SK-N-SH (cell line): ENCODE data around the gene PSMD1. TPM values are rescaled to one million over a fixed set of nuclear protein-coding genes. Genes with fewer than 3 reads are reported as not detected.
A peak's percentile ranks its signal among the peaks of the same experiment; 100 is the strongest.

Source experiments
- CTCF ChIA-PET: fragments of 300-600, 350-600 bp; formaldehyde crosslinking; extraction: SDS; loops from one replicate; lab custom pipeline; 2021; lab: Yijun Ruan, JAX
- POLR2A ChIA-PET: fragments of 350-600 bp; sonication (Branson Sonifier 250); formaldehyde crosslinking; extraction: SDS; loops from one replicate; lab custom pipeline; 2020; ENCODE audit warnings: antibody characterized with exemption, inconsistent platforms; lab: Yijun Ruan, JAX
- DNase-seq: peaks from one replicate; pipeline ENCODE4 v3.0.0; 2012
- H2AFZ ChIP-seq: fragments of 200-600 bp; sonication (generic); 2 replicates; pipeline ENCODE4 v1.8.1; 2016; ENCODE audit warnings: antibody characterized with exemption, mild to moderate bottlenecking, low read depth
- H3F3A ChIP-seq: fragments of 200-600 bp; sonication (generic); replicated peaks from 2 replicates; pipeline ENCODE3; 2016; ENCODE audit warnings: antibody characterized with exemption, mild to moderate bottlenecking; ENCODE audit not compliant: insufficient read depth
- H3K27ac ChIP-seq, 2 experiments: fragments of 200-500 bp in 1 of 2; fragments of 200-600 bp in 1 of 2; sonication (Bioruptor generic) in 1 of 2; sonication (generic), shearing (Covaris generic) in 1 of 2; 2 replicates each; pipeline versions ENCODE4 v1.5.1 to v1.6.1; 2014 to 2016; ENCODE audit warnings: low read depth in 2 of 2, inconsistent platforms in 1 of 2, low read length in 1 of 2, mild to moderate bottlenecking in 1 of 2, mixed read lengths in 1 of 2
- H3K27me3 ChIP-seq: fragments of 200-600 bp; sonication (generic), shearing (Covaris generic); 2 replicates; pipeline ENCODE4 v1.6.1; 2016; ENCODE audit warnings: mixed run types; ENCODE audit not compliant: insufficient read depth
- H3K36me3 ChIP-seq, 2 experiments: fragments of 200-500 bp in 1 of 2; fragments of 200-600 bp in 1 of 2; sonication (Bioruptor generic) in 1 of 2; sonication (generic) in 1 of 2; replicated peaks in 1 of 2; 2 replicates each; pipeline versions ENCODE3 to v1.5.1; 2014 to 2016; ENCODE audit warnings: low read length in 1 of 2, mild to moderate bottlenecking in 1 of 2; ENCODE audit not compliant: insufficient read depth in 2 of 2, control insufficient read depth in 1 of 2
- H3K4me1 ChIP-seq, 2 experiments: fragments of 200-500 bp in 1 of 2; fragments of 200-600 bp in 1 of 2; sonication (Bioruptor generic) in 1 of 2; sonication (generic), shearing (Covaris generic) in 1 of 2; 2 replicates each; pipeline versions ENCODE4 v1.5.1 to v1.6.1; 2014 to 2016; ENCODE audit warnings: low read depth in 1 of 2, low read length in 1 of 2, mixed run types in 1 of 2; ENCODE audit not compliant: insufficient read depth in 2 of 2, control insufficient read depth in 1 of 2
- H3K4me2 ChIP-seq: fragments of 200-600 bp; sonication (generic), shearing (Covaris generic); 2 replicates; pipeline ENCODE4 v1.6.1; 2017; ENCODE audit warnings: mixed run types
- H3K4me3 ChIP-seq, 2 experiments: fragments of 200-500 bp in 1 of 2; fragments of 200-600 bp in 1 of 2; sonication (Bioruptor generic) in 1 of 2; sonication (generic), shearing (Covaris generic) in 1 of 2; 2 replicates each; pipeline versions ENCODE4 v1.5.1 to v1.8.1; 2014 to 2016; ENCODE audit warnings: low read depth in 2 of 2, inconsistent platforms in 1 of 2, low read length in 1 of 2, mild to moderate bottlenecking in 1 of 2, mixed read lengths in 1 of 2, moderate library complexity in 1 of 2
- H3K79me2 ChIP-seq: fragments of 200-600 bp; sonication (generic); 2 replicates; pipeline ENCODE4 v1.8.1; 2017; ENCODE audit warnings: mild to moderate bottlenecking; ENCODE audit not compliant: insufficient read depth
- H3K9ac ChIP-seq: fragments of 200-600 bp; sonication (generic); 2 replicates; pipeline ENCODE4 v1.6.1; 2017; ENCODE audit warnings: mixed run types
- H3K9me2 ChIP-seq: fragments of 200-600 bp; sonication (generic); 2 replicates; pipeline ENCODE4 v1.6.1; 2017; ENCODE audit warnings: mixed run types
- H3K9me3 ChIP-seq: fragments of 200-600 bp; sonication (generic); 2 replicates; pipeline ENCODE4 v1.6.1; 2017; ENCODE audit warnings: mixed run types, mild to moderate bottlenecking, moderate library complexity
- H4K20me1 ChIP-seq: fragments of 200-600 bp; sonication (generic); 2 replicates; pipeline ENCODE4 v1.6.1; 2017; ENCODE audit warnings: mild to moderate bottlenecking, mixed run types; ENCODE audit not compliant: insufficient read depth
- EP300 ChIP-seq, 2 experiments: IDR thresholded peaks; 2 replicates each; pipeline versions ENCODE4 v1.4.0 to v1.6.1; 2012; ENCODE audit warnings: borderline replicate concordance in 1 of 2, low read depth in 1 of 2, low read length in 1 of 2
- EZH2phosphoT487 ChIP-seq: fragments of 200-600 bp; sonication (generic); IDR thresholded peaks from 2 replicates; pipeline ENCODE4 v1.6.1; 2017; ENCODE audit warnings: low read depth, mixed run types, mild to moderate bottlenecking, antibody characterized with exemption, moderate library complexity, borderline replicate concordance
- GATA2 ChIP-seq: sonication (generic); formaldehyde crosslinking; IDR thresholded peaks from 2 replicates; pipeline ENCODE4 v1.5.0; 2020; ENCODE audit warnings: mild to moderate bottlenecking, missing genetic modification reagents
- JUND ChIP-seq: IDR thresholded peaks from 2 replicates; pipeline ENCODE4 v1.4.0; 2012
- MEF2A ChIP-seq: IDR thresholded peaks from 2 replicates; pipeline ENCODE4 v1.4.0; 2012; ENCODE audit warnings: low read depth, borderline replicate concordance
- NRF1 ChIP-seq: IDR thresholded peaks from 2 replicates; pipeline ENCODE4 v1.6.1; 2012; ENCODE audit warnings: low read depth, mild to moderate bottlenecking, low read length
- POLR2AphosphoS5 ChIP-seq: IDR thresholded peaks from 2 replicates; pipeline ENCODE4 v1.6.1; 2012; ENCODE audit warnings: low read depth, low read length
- RAD21 ChIP-seq: IDR thresholded peaks from 2 replicates; pipeline ENCODE4 v1.6.1; 2012; ENCODE audit warnings: mild to moderate bottlenecking, low read length
- RCOR1 ChIP-seq: fragments of 150-350 bp; IDR thresholded peaks from 2 replicates; pipeline ENCODE4 v1.6.1; 2017; ENCODE audit warnings: antibody characterized with exemption, low read length
- RFX5 ChIP-seq: IDR thresholded peaks from 2 replicates; pipeline ENCODE4 v1.6.1; 2012; ENCODE audit warnings: mild to moderate bottlenecking, improper control_type of control experiment, low read length
- SIN3A ChIP-seq: IDR thresholded peaks from 2 replicates; pipeline ENCODE4 v1.6.1; 2012; ENCODE audit warnings: low read depth, mild to moderate bottlenecking, low read length, moderate library complexity, borderline replicate concordance
- SMC3 ChIP-seq: IDR thresholded peaks from 2 replicates; pipeline ENCODE4 v1.6.1; 2012; ENCODE audit warnings: low read depth, low read length, improper control_type of control experiment
- TEAD4 ChIP-seq: IDR thresholded peaks from 2 replicates; pipeline ENCODE4 v1.4.0; 2012; ENCODE audit warnings: mild to moderate bottlenecking, borderline replicate concordance; ENCODE audit not compliant: insufficient read depth
- WGBS: methylation state at CpG from one replicate; pipeline ENCODE4 v1.1.6; 2017; ENCODE audit warnings: low lambda C conversion rate; 5-methylcytosine and 5-hydroxymethylcytosine counted together
- polyA plus RNA-seq, 3 experiments: library from polyadenylated mRNA; depleted of rRNA; stranded (reverse); fragments of >200 nt; gene quantifications; 2 replicates each; pipeline ENCODE4 v1.2.3, GENCODE V29; 2012
- TF ChIP-seq, protein P1 (sequence below): IDR thresholded peaks from 2 replicates; pipeline ENCODE4; 2012
- TF ChIP-seq, protein P2 (sequence below): fragments of 150-350 bp; IDR thresholded peaks from 2 replicates; pipeline ENCODE4 v1.6.1; 2016; ENCODE audit warnings: mild to moderate bottlenecking, low read depth, low read length
- TF ChIP-seq, protein P3 (sequence below): fragments of 200-600 bp; sonication (generic); IDR thresholded peaks from 2 replicates; pipeline ENCODE4 v1.6.1; 2017; ENCODE audit warnings: antibody characterized with exemption, mild to moderate bottlenecking, moderate library complexity

PSMD1 gene
- polyA plus RNA-seq, 1 of the 3 experiments (the other 2 are of a cell fraction): 92.3 TPM

DNA sequence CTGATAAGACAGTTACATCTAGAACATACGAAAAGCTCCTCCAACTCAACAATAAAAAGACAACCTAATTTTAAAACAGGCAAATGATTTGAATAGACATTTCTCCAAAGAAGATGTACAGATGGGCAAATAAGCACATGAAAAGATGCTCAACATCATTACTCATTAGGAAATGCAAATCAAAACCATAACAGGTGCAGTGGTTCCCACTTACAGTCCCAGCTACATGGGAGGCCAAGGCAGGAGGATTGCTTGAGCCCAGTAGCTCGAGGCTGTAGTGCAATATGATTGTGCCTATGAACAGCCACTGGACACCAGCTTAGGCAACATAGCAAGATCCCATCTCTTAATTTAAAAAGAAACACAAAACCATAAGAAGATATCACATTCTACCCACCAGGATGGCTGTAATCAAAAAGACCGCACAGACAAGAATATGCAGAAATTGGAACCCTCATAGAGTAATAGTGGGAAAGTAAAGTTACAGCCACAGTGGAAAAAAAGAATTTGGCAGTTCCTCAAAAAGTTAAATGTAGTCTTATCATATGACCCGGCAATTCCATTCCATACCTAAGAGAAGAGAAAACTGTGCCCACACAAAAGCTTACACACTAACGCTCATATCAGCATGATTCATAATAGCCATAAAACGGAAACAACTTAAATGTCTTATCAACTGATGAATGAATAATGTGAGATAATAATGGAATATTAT is 111.2 kb downstream of the PSMD1 start (continued):
- TF ChIP-seq, protein P1, sequence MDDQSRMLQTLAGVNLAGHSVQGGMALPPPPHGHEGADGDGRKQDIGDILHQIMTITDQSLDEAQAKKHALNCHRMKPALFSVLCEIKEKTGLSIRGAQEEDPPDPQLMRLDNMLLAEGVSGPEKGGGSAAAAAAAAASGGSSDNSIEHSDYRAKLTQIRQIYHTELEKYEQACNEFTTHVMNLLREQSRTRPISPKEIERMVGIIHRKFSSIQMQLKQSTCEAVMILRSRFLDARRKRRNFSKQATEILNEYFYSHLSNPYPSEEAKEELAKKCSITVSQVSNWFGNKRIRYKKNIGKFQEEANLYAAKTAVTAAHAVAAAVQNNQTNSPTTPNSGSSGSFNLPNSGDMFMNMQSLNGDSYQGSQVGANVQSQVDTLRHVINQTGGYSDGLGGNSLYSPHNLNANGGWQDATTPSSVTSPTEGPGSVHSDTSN: no peak
- TF ChIP-seq GATA2 (no peak), RFX5 (no peak), NRF1 (no peak)

DNA sequence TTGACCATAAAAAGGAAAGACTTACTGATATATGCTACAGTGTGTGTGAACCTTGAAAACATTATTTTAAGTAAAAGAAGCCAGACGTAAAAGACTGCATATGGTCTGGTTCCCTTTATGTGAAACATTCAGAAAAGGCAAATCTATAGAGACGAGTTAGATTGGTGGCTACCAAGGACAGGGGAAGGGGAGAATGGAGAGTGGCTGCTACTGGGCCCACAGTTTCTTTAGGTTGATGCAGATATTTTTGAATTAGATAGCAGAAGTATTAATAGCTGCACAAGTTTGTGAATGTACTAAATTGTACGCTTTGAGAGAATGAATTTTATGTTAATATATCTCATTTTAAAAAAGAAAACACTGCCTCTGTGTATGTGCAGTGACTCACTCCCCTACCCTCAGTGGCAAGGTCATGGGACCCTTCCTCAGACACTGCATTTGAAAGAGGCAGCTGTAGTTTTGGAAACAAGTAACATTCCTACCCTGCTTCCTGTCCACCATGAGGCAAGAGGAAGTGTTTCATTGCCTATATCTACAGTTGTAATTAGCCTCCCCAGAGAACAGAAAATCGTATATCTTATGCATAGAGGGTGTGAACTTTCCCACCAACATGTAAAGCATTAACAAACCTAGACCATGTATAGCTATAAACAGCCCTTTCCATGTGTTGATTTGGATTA is 111.9 kb downstream of the PSMD1 start:
- no peak overlapping the region for H3K9ac ChIP-seq
- TF ChIP-seq RCOR1 (no peak), TEAD4 (no peak), JUND (no peak), EP300 (IDR thresholded peaks at IDR 0.05; ENCODE audit: borderline replicate concordance in 1 of 2, low read depth in 1 of 2, low read length in 1 of 2) (no peak), MEF2A (no peak), RAD21 (no peak), POLR2AphosphoS5 (no peak), EZH2phosphoT487 (no peak), SIN3A (no peak), SMC3 (no peak)
- TF ChIP-seq, protein P2, sequence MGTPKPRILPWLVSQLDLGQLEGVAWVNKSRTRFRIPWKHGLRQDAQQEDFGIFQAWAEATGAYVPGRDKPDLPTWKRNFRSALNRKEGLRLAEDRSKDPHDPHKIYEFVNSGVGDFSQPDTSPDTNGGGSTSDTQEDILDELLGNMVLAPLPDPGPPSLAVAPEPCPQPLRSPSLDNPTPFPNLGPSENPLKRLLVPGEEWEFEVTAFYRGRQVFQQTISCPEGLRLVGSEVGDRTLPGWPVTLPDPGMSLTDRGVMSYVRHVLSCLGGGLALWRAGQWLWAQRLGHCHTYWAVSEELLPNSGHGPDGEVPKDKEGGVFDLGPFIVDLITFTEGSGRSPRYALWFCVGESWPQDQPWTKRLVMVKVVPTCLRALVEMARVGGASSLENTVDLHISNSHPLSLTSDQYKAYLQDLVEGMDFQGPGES: no peak
- TF ChIP-seq, protein P3, sequence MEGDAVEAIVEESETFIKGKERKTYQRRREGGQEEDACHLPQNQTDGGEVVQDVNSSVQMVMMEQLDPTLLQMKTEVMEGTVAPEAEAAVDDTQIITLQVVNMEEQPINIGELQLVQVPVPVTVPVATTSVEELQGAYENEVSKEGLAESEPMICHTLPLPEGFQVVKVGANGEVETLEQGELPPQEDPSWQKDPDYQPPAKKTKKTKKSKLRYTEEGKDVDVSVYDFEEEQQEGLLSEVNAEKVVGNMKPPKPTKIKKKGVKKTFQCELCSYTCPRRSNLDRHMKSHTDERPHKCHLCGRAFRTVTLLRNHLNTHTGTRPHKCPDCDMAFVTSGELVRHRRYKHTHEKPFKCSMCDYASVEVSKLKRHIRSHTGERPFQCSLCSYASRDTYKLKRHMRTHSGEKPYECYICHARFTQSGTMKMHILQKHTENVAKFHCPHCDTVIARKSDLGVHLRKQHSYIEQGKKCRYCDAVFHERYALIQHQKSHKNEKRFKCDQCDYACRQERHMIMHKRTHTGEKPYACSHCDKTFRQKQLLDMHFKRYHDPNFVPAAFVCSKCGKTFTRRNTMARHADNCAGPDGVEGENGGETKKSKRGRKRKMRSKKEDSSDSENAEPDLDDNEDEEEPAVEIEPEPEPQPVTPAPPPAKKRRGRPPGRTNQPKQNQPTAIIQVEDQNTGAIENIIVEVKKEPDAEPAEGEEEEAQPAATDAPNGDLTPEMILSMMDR: no peak
- H3K9me2 ChIP-seq: no peaks in the 10 kb centered on the region
- no peak overlapping the region for H3K4me3 ChIP-seq
- CTCF ChIA-PET: interaction anchor here (1.0 to 1.5 kb wide), 5 partner anchors 10 to 65 kb away, joined by 3 to 8 read pairs (median 5); no protein-coding TSS in a partner anchor
- WGBS: 94% methylated on average over 4 of the region's 4 CpGs
- no peaks in the 10 kb centered on the region for H4K20me1 ChIP-seq
- no peak for DNase-seq
- H3K27ac ChIP-seq: peak overlapping the region; percentile 82 to 96
- H2AFZ ChIP-seq: no peak overlapping the region
- H3K4me2 ChIP-seq: no peak overlapping the region
- peaks cover 12 to 14% of the 10 kb centered on the region in 2 experiments for H3K4me1 ChIP-seq
- H3F3A ChIP-seq: peaks cover 9% of the 10 kb centered on the region
- H3K79me2 ChIP-seq: no peaks in the 10 kb centered on the region
- POLR2A ChIA-PET: no interaction called here
- no peaks in the 10 kb centered on the region for H3K27me3 ChIP-seq
- no peaks in the 10 kb centered on the region for H3K9me3 ChIP-seq
- H3K36me3 ChIP-seq: peaks cover 54 to 56% of the 10 kb centered on the region in 2 experiments
